Neural cell (in vitro differentiated cells): ENCODE results near the gene ANKRD6. TPM values are rescaled to one million over a fixed set of nuclear protein-coding genes. Genes with fewer than 3 reads are reported as not detected.

Experiments used
- H2AFZ ChIP-seq: fragments of 200-600, 300-800 bp; sonication (generic), shearing (Covaris generic); 2 replicates; pipeline ENCODE4 v1.6.0; 2014; ENCODE audit warnings: low read depth, mild to moderate bottlenecking, antibody characterized with exemption, low read length, moderate library complexity
- H3F3A ChIP-seq: fragments of 200-600 bp; shearing (Covaris generic); 2 replicates; pipeline ENCODE4 v1.6.1; 2016; ENCODE audit warnings: mild to moderate bottlenecking, moderate library complexity, mixed read lengths, antibody characterized with exemption, low read length; ENCODE audit not compliant: insufficient read depth, poor library complexity, severe bottlenecking
- H3K27ac ChIP-seq: fragments of 200-600, 300-800 bp; sonication (generic), shearing (Covaris generic); 2 replicates; pipeline ENCODE4 v1.5.1; 2014; ENCODE audit warnings: mild to moderate bottlenecking, low read length, moderate library complexity
- H3K27me3 ChIP-seq: fragments of 300-800, 200-600 bp; sonication (generic), shearing (Covaris generic); 2 replicates; pipeline ENCODE4 v1.6.0; 2014; ENCODE audit warnings: mild to moderate bottlenecking, low read depth, low read length, moderate library complexity; ENCODE audit not compliant: insufficient read depth
- H3K36me3 ChIP-seq: fragments of 300-800, 200-600 bp; sonication (generic), shearing (Covaris generic); 2 replicates; pipeline ENCODE4 v1.5.1; 2014; ENCODE audit warnings: mild to moderate bottlenecking, antibody characterized with exemption, low read length, moderate library complexity; ENCODE audit not compliant: insufficient read depth
- H3K4me2 ChIP-seq: fragments of 300-800, 200-600 bp; sonication (generic), shearing (Covaris generic); 2 replicates; pipeline ENCODE4 v1.6.0; 2014; ENCODE audit warnings: mild to moderate bottlenecking, low read length
- H3K4me3 ChIP-seq: fragments of 300-800, 200-600 bp; sonication (generic), shearing (Covaris generic); 2 replicates; pipeline ENCODE4 v1.5.1; 2014; ENCODE audit warnings: mild to moderate bottlenecking, low read length, moderate library complexity
- H3K79me2 ChIP-seq: fragments of 200-600 bp; shearing (Covaris generic); replicated peaks from 2 replicates; pipeline ENCODE4 v1.6.0; 2014; ENCODE audit warnings: mild to moderate bottlenecking, low read length, moderate library complexity; ENCODE audit not compliant: insufficient read depth
- H3K9ac ChIP-seq: fragments of 300-800, 200-600 bp; sonication (generic), shearing (Covaris generic); 2 replicates; pipeline ENCODE4 v1.6.1; 2016; ENCODE audit warnings: mild to moderate bottlenecking, low read length, mixed read lengths
- H3K9me2 ChIP-seq: fragments of 200-600 bp; shearing (Covaris generic); 2 replicates; pipeline ENCODE4 v1.6.1; 2016; ENCODE audit warnings: mild to moderate bottlenecking, low read length, mixed read lengths; ENCODE audit not compliant: insufficient read depth
- H3K9me3 ChIP-seq: fragments of 200-600, 300-800 bp; sonication (generic), shearing (Covaris generic); 2 replicates; pipeline ENCODE4 v1.6.1; 2016; ENCODE audit warnings: mild to moderate bottlenecking, mixed run types, low read length, moderate library complexity, mixed read lengths
- H4K20me1 ChIP-seq: fragments of 200-600 bp; shearing (Covaris generic); 2 replicates; pipeline ENCODE4 v1.6.1; 2016; ENCODE audit warnings: mild to moderate bottlenecking, mixed run types; ENCODE audit not compliant: insufficient read depth
- EP300 ChIP-seq: fragments of 450-650 bp; conservative IDR thresholded peaks from 2 replicates; pipeline ENCODE4 v1.6.1; 2014; ENCODE audit warnings: antibody characterized with exemption, mild to moderate bottlenecking, moderate library complexity; ENCODE audit not compliant: poor library complexity, severe bottlenecking
- EZH2 ChIP-seq: fragments of 200-600, 300-800 bp; shearing (Covaris generic), sonication (generic); IDR thresholded peaks from 2 replicates; pipeline ENCODE4 v1.6.1; 2014; ENCODE audit warnings: antibody characterized with exemption, low read length, borderline replicate concordance, mild to moderate bottlenecking; ENCODE audit not compliant: insufficient read depth, poor library complexity, severe bottlenecking
- MXI1 ChIP-seq: fragments of 450-650 bp; conservative IDR thresholded peaks from 2 replicates; pipeline ENCODE4 v1.6.1; 2014; ENCODE audit warnings: antibody characterized with exemption, mild to moderate bottlenecking; ENCODE audit not compliant: poor library complexity, severe bottlenecking
- POLR2AphosphoS5 ChIP-seq: IDR thresholded peaks from 2 replicates; pipeline ENCODE4 v1.6.1; 2012
- RAD21 ChIP-seq: fragments of 450-650 bp; conservative IDR thresholded peaks from 2 replicates; pipeline ENCODE4 v1.6.1; 2014; ENCODE audit warnings: antibody characterized with exemption, mild to moderate bottlenecking, moderate library complexity
- SMC3 ChIP-seq: fragments of 450-650 bp; conservative IDR thresholded peaks from 2 replicates; pipeline ENCODE4 v1.6.1; 2014; ENCODE audit warnings: antibody characterized with exemption, mild to moderate bottlenecking, moderate library complexity; ENCODE audit not compliant: poor library complexity
- TAF1 ChIP-seq: IDR thresholded peaks from 2 replicates; pipeline ENCODE4 v1.6.1; 2012; ENCODE audit warnings: low read depth
- polyA plus RNA-seq: library from polyadenylated mRNA; depleted of rRNA; stranded (reverse); fragments of >200 nt; gene quantifications from 2 replicates; pipeline ENCODE4 v1.2.3, GENCODE V29; 2014
- TF ChIP-seq, protein P1 (sequence below): fragments of 450-650 bp; IDR thresholded peaks from 2 replicates; pipeline ENCODE4 v1.5.1; 2014; ENCODE audit warnings: antibody characterized with exemption, mild to moderate bottlenecking, moderate library complexity; ENCODE audit not compliant: poor library complexity, severe bottlenecking
- TF ChIP-seq, protein P2 (sequence below): IDR thresholded peaks from 2 replicates; pipeline ENCODE4 v1.6.1; 2012; ENCODE audit warnings: borderline replicate concordance

The ANKRD6 gene
- polyA plus RNA-seq, 1 donor from 2014 or later: 43.5 TPM

DNA sequence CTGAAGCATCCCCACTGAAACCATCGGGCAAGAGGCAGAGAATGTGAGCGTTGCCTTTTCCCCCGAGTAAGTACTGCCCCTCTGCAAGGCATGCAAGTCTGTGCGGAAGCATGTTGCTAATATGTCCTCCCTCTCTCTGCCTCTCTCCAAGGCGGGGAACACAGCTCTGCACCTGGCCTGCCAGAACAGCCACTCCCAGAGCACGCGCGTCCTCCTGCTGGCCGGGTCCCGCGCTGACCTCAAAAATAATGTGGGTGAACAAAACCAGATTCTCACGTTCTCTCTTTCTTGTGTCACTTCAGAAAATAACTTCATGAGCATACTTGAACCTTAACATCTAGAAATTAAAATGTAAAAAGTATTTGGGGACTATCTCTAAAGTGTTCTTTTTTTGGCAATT, 179.2 kb downstream of the ANKRD6 start:
- H3K36me3 ChIP-seq: no peaks in the 10 kb centered on the region
- no peak overlapping the region for H3K4me3 ChIP-seq
- no peak overlapping the region for H2AFZ ChIP-seq
- H3K9me2 ChIP-seq: no peaks in the 10 kb centered on the region
- no peak overlapping the region for H3K4me2 ChIP-seq
- H3K27me3 ChIP-seq: no peaks in the 10 kb centered on the region
- H3K9ac ChIP-seq: no peak overlapping the region
- TF ChIP-seq EP300 (no peak), MXI1 (no peak), SMC3 (no peak), POLR2AphosphoS5 (no peak), RAD21 (no peak), TAF1 (no peak), EZH2 (no peak)
- TF ChIP-seq, protein P1, sequence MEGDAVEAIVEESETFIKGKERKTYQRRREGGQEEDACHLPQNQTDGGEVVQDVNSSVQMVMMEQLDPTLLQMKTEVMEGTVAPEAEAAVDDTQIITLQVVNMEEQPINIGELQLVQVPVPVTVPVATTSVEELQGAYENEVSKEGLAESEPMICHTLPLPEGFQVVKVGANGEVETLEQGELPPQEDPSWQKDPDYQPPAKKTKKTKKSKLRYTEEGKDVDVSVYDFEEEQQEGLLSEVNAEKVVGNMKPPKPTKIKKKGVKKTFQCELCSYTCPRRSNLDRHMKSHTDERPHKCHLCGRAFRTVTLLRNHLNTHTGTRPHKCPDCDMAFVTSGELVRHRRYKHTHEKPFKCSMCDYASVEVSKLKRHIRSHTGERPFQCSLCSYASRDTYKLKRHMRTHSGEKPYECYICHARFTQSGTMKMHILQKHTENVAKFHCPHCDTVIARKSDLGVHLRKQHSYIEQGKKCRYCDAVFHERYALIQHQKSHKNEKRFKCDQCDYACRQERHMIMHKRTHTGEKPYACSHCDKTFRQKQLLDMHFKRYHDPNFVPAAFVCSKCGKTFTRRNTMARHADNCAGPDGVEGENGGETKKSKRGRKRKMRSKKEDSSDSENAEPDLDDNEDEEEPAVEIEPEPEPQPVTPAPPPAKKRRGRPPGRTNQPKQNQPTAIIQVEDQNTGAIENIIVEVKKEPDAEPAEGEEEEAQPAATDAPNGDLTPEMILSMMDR: no peak
- TF ChIP-seq, protein P2, sequence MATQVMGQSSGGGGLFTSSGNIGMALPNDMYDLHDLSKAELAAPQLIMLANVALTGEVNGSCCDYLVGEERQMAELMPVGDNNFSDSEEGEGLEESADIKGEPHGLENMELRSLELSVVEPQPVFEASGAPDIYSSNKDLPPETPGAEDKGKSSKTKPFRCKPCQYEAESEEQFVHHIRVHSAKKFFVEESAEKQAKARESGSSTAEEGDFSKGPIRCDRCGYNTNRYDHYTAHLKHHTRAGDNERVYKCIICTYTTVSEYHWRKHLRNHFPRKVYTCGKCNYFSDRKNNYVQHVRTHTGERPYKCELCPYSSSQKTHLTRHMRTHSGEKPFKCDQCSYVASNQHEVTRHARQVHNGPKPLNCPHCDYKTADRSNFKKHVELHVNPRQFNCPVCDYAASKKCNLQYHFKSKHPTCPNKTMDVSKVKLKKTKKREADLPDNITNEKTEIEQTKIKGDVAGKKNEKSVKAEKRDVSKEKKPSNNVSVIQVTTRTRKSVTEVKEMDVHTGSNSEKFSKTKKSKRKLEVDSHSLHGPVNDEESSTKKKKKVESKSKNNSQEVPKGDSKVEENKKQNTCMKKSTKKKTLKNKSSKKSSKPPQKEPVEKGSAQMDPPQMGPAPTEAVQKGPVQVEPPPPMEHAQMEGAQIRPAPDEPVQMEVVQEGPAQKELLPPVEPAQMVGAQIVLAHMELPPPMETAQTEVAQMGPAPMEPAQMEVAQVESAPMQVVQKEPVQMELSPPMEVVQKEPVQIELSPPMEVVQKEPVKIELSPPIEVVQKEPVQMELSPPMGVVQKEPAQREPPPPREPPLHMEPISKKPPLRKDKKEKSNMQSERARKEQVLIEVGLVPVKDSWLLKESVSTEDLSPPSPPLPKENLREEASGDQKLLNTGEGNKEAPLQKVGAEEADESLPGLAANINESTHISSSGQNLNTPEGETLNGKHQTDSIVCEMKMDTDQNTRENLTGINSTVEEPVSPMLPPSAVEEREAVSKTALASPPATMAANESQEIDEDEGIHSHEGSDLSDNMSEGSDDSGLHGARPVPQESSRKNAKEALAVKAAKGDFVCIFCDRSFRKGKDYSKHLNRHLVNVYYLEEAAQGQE: no peak
- H3K27ac ChIP-seq: no peak overlapping the region
- H4K20me1 ChIP-seq: no peaks in the 10 kb centered on the region
- no peaks in the 10 kb centered on the region for H3K79me2 ChIP-seq
- no peaks in the 10 kb centered on the region for H3K9me3 ChIP-seq
- H3F3A ChIP-seq: no peaks in the 10 kb centered on the region

DNA sequence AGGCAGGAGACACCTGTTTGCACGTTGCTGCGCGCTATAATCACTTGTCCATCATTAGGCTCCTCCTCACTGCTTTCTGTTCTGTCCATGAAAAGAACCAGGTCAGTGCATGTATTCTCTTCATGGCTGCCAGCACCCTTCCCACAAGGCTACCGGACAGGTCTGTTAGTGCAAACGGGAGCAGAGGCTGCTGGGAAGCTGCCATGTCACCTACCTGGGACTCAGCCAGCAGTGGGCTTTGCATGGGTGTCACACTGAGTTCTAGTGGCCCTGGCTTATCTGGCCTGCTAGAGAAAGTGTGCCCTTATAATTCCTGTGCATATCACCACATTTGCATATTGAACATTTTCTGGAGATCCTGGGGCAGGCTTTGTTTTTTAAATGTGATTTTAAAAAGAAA, 180.8 kb downstream of the ANKRD6 start:
- Histone ChIP-seq H3K36me3 (no peaks in the 10 kb centered on the region), H3K9me2 (no peaks in the 10 kb centered on the region), H3K27me3 (no peaks in the 10 kb centered on the region), H3F3A (no peaks in the 10 kb centered on the region), H3K9ac (no peak overlapping the region), H2AFZ (no peak overlapping the region), H3K4me2 (no peak overlapping the region), H3K79me2 (no peaks in the 10 kb centered on the region), H3K9me3 (no peaks in the 10 kb centered on the region), H3K4me3 (no peak overlapping the region), H3K27ac (no peak overlapping the region), H4K20me1 (no peaks in the 10 kb centered on the region)
- TF ChIP-seq RAD21: no peak
- no peak for TF ChIP-seq MXI1

DNA sequence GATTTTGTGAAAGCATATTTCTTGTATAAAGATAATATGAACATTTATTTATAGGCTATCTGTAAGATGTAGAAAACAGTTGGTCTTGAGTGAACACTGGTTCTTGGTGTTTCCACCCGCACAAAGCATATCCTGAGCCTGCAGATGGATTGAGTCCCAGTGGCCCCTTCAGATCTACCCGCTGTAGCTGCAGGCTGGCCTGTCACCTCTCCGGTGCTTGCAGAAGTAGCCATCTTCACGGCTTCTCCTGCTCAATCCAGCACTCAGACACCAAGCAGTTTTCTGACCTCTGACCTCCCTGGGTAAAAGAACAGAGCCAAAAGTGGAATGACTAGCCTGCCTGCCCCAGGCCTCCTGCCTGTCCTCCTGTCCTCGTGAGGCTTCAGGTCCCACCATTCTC, 182.9 kb downstream of the ANKRD6 start:
- no peak overlapping the region for H3K4me3 ChIP-seq
- no peak overlapping the region for H3K4me2 ChIP-seq
- no peaks in the 10 kb centered on the region for H4K20me1 ChIP-seq
- no peaks in the 10 kb centered on the region for H3F3A ChIP-seq
- H3K9ac ChIP-seq: no peak overlapping the region
- no peak overlapping the region for H2AFZ ChIP-seq
- H3K27ac ChIP-seq: no peak overlapping the region
- no peaks in the 10 kb centered on the region for H3K9me2 ChIP-seq
- TF ChIP-seq MXI1 (no peak), POLR2AphosphoS5 (no peak), RAD21 (no peak), TAF1 (no peak), EP300 (no peak), SMC3 (no peak), EZH2 (no peak)
- TF ChIP-seq, protein P1: no peak
- TF ChIP-seq, protein P2: no peak
- H3K36me3 ChIP-seq: no peaks in the 10 kb centered on the region
- H3K9me3 ChIP-seq: no peaks in the 10 kb centered on the region
- no peaks in the 10 kb centered on the region for H3K79me2 ChIP-seq
- no peaks in the 10 kb centered on the region for H3K27me3 ChIP-seq
